ENCODE results near the gene NKX2-2. TPM values are rescaled to one million over a fixed set of nuclear protein-coding genes. Genes with fewer than 3 reads are reported as not detected.

Gene NKX2-2
- total RNA-seq, 1 experiment from 2014 or later: not detected

- Mint-ChIP-seq H3K27me3 (ENCODE audit: insufficient read depth, unreplicated experiment) (peaks cover 22% of the 10 kb centered on the region), H3K36me3 (ENCODE audit: insufficient read depth, unreplicated experiment) (no peaks in the 10 kb centered on the region), H3K4me3 (ENCODE audit: unreplicated experiment) (no peak overlapping the region), H3K9me3 (ENCODE audit: unreplicated experiment) (no peaks in the 10 kb centered on the region), H3K27ac (ENCODE audit: unreplicated experiment) (no peak overlapping the region), H3K4me1 (ENCODE audit: low read depth, unreplicated experiment) (no peaks in the 10 kb centered on the region)
- no peak for DNase-seq
- Histone ChIP-seq H3K9me3 (no peaks in the 10 kb centered on the region), H3K4me3 (ENCODE audit: low read depth, low read length) (no peak overlapping the region), H3K4me1 (no peaks in the 10 kb centered on the region), H3K36me3 (ENCODE audit: control insufficient read depth, insufficient read depth, low read length) (no peaks in the 10 kb centered on the region), H3K27me3 (replicated peaks; ENCODE audit: control insufficient read depth, insufficient read depth, low read length) (no peaks in the 10 kb centered on the region; the same call in 1 of the 2 replicates)
- ChIA-PET POLR2A (no interaction called here), CTCF (no interaction called here)
- BruUV-seq (replicated peaks): no TSS peak
- no peak for TF ChIP-seq CTCF (IDR thresholded peaks at IDR 0.05; ENCODE audit: insufficient read depth in 1 of 2, low read depth in 1 of 2, low read length in 1 of 2, severe bottlenecking in 1 of 2, unreplicated experiment in 1 of 2)
- intact Hi-C loops (cut with micrococcal nuclease; ENCODE audit: unreplicated experiment): no loop called here
Measured at GRCh38 chr20:21554985-21555384, 41.1 kb upstream of the NKX2-2 start.

- CTCF ChIA-PET: no interaction called here
Measured at GRCh38 chr20:21554376-21554890, 40.6 kb upstream of the NKX2-2 start.

GRCh38 chr20:21550587-21550986 is 36.7 kb upstream of the NKX2-2 start:
- Mint-ChIP-seq H3K4me1 (ENCODE audit: low read depth, unreplicated experiment) (no peaks in the 10 kb centered on the region), H3K36me3 (ENCODE audit: insufficient read depth, unreplicated experiment) (no peaks in the 10 kb centered on the region), H3K27ac (ENCODE audit: unreplicated experiment) (no peak overlapping the region), H3K4me3 (ENCODE audit: unreplicated experiment) (no peak overlapping the region), H3K9me3 (ENCODE audit: unreplicated experiment) (no peaks in the 10 kb centered on the region), H3K27me3 (ENCODE audit: insufficient read depth, unreplicated experiment) (peaks cover 12% of the 10 kb centered on the region)
- no peak for TF ChIP-seq CTCF (IDR thresholded peaks at IDR 0.05; ENCODE audit: insufficient read depth in 1 of 2, low read depth in 1 of 2, low read length in 1 of 2, severe bottlenecking in 1 of 2, unreplicated experiment in 1 of 2)
- POLR2A ChIA-PET: no interaction called here
- BruUV-seq (replicated peaks): no TSS peak
- no peak overlapping the region for H3K4me3 ChIP-seq (ENCODE audit: low read depth, low read length)
- H3K9me3 ChIP-seq: no peaks in the 10 kb centered on the region
- H3K4me1 ChIP-seq: no peaks in the 10 kb centered on the region
- DNase-seq: no peak
- CTCF ChIA-PET: no interaction called here
- intact Hi-C loops (cut with micrococcal nuclease; ENCODE audit: unreplicated experiment): no loop called here
- H3K36me3 ChIP-seq (ENCODE audit: control insufficient read depth, insufficient read depth, low read length): no peaks in the 10 kb centered on the region
- no peaks in the 10 kb centered on the region; the same call in 1 of the 2 replicates for H3K27me3 ChIP-seq (replicated peaks; ENCODE audit: control insufficient read depth, insufficient read depth, low read length)

More at GRCh38 chr20:21554376-21554890, 40.6 kb upstream of the NKX2-2 start:
- H3K9me3 ChIP-seq: no peaks in the 10 kb centered on the region
- no peaks in the 10 kb centered on the region for H3K36me3 Mint-ChIP-seq (ENCODE audit: insufficient read depth, unreplicated experiment)
- DNase-seq: no peak
- no TSS peak for BruUV-seq (replicated peaks)
- no peak overlapping the region for H3K4me3 ChIP-seq (ENCODE audit: low read depth, low read length)
- no peaks in the 10 kb centered on the region for H3K9me3 Mint-ChIP-seq (ENCODE audit: unreplicated experiment)
- no peaks in the 10 kb centered on the region for H3K4me1 Mint-ChIP-seq (ENCODE audit: low read depth, unreplicated experiment)
- intact Hi-C loops (cut with micrococcal nuclease; ENCODE audit: unreplicated experiment): no loop called here
- peaks cover 21% of the 10 kb centered on the region for H3K27me3 Mint-ChIP-seq (ENCODE audit: insufficient read depth, unreplicated experiment)
- H3K27ac Mint-ChIP-seq (ENCODE audit: unreplicated experiment): no peak overlapping the region
- no peaks in the 10 kb centered on the region; the same call in 1 of the 2 replicates for H3K27me3 ChIP-seq (replicated peaks; ENCODE audit: control insufficient read depth, insufficient read depth, low read length)
- H3K36me3 ChIP-seq (ENCODE audit: control insufficient read depth, insufficient read depth, low read length): no peaks in the 10 kb centered on the region
- POLR2A ChIA-PET: no interaction called here
- H3K4me3 Mint-ChIP-seq (ENCODE audit: unreplicated experiment): no peak overlapping the region
- no peak for TF ChIP-seq CTCF (IDR thresholded peaks at IDR 0.05; ENCODE audit: insufficient read depth in 1 of 2, low read depth in 1 of 2, low read length in 1 of 2, severe bottlenecking in 1 of 2, unreplicated experiment in 1 of 2)
- no peaks in the 10 kb centered on the region for H3K4me1 ChIP-seq
